Right cardiac atrium (tissue), 5 donors: ENCODE results near the gene INHBE. TPM values are rescaled to one million over a fixed set of nuclear protein-coding genes. Genes with fewer than 3 reads are reported as not detected.

Experiments used
- ATAC-seq, 2 donors: fragments of 200-7000 bp; cut with Tn5 transposase; one replicate each; pipeline versions ENCODE4 v1.8.0 to v1.9.1; 2020; ENCODE audit warnings: moderate library complexity in 2 of 2, mild to moderate bottlenecking in 1 of 2
- DNase-seq, 3 donors: peaks; one replicate each; pipeline ENCODE4 v3.0.0-alpha.2; 2020
- H3K27ac ChIP-seq: one replicate; pipeline ENCODE4 v1.5.1; 2013; ENCODE audit warnings: mild to moderate bottlenecking, low read length, control low read depth, moderate library complexity
- H3K27me3 ChIP-seq: one replicate; pipeline ENCODE4 v1.6.1; 2013; ENCODE audit not compliant: control insufficient read depth, insufficient read depth
- H3K4me1 ChIP-seq: one replicate; pipeline ENCODE4 v1.6.1; 2013; ENCODE audit warnings: low read length; ENCODE audit not compliant: control insufficient read depth, insufficient read depth
- H3K4me3 ChIP-seq: one replicate; pipeline ENCODE4 v1.5.1; 2013; ENCODE audit warnings: low read length, control low read depth
- H3K9me3 ChIP-seq: one replicate; pipeline ENCODE4 v1.6.1; 2013; ENCODE audit warnings: low read length; ENCODE audit not compliant: control insufficient read depth
- WGBS: extraction: QIAGEN DNeasy Blood & Tissue Kit; methylation state at CpG from one replicate; pipeline ENCODE4 v1.1.7; 2013; 5-methylcytosine and 5-hydroxymethylcytosine counted together
- intact Hi-C, 4 donors: fragments of 100-400 bp; cut with DNase I; formaldehyde crosslinking; loops; one replicate each; pipeline versions ENCODE4 v1.11.0 to v1.14.0; 2022 to 2023
- polyA plus RNA-seq: library from polyadenylated mRNA; stranded (reverse); fragments of 200-250 nt; gene quantifications from one replicate; pipeline ENCODE4 v1.2.3, GENCODE V29; 2013
- total RNA-seq, 4 donors: library from RNA; stranded (reverse); fragmentation: NEBNext Ultra II Directional; extraction: Animal tissue kit (Norgen Biotek cat#: 25700); gene quantifications; one replicate each; pipeline ENCODE4 v1.2.1, GENCODE V29; 2021
- donor health status: healthy with polysubstance abuse.
- donor health status: DM: no; HTN: yes; CAD: no.
- donor health status: DM: no; HTN: no; CAD: no.
- donor health status: DM: no; HTN: yes; CAD: no; lungs with severe emphysema.
- donor health status: DM: yes; HTN: yes; CAD: no.

The INHBE gene
- total and polyA plus RNA-seq, 5 donors: not detected

- WGBS: 72% methylated on average over 15 of the region's 15 CpGs
- intact Hi-C loops: no loop called here
- no peak for ATAC-seq
- Histone ChIP-seq H3K27ac (no peak overlapping the region), H3K4me3 (peak overlapping the region; percentile 6), H3K4me1 (no peaks in the 10 kb centered on the region), H3K9me3 (no peaks in the 10 kb centered on the region), H3K27me3 (no peaks in the 10 kb centered on the region)
- DNase-seq: peak in 1 of 3 donors; percentile 45
These were observed 22.0 kb downstream of the INHBE start for GRCh38 chr12:57476993-57477709.

- peak overlapping the region; percentile 39 for H3K27ac ChIP-seq
- DNase-seq (peak in 1 of 3 donors; percentile 51), ATAC-seq (peak; percentile 24)
- WGBS: 57% methylated on average over 12 of the region's 12 CpGs
- intact Hi-C loops: no loop called here
- no peaks in the 10 kb centered on the region for H3K4me1 ChIP-seq
- H3K4me3 ChIP-seq: peak overlapping the region; percentile 6
- no peaks in the 10 kb centered on the region for H3K9me3 ChIP-seq
- no peaks in the 10 kb centered on the region for H3K27me3 ChIP-seq
These were observed 22.9 kb downstream of the INHBE start for GRCh38 chr12:57477710-57478681.

GRCh38 chr12:57479043-57479375, 23.9 kb downstream of the INHBE start:
- Histone ChIP-seq H3K4me1 (no peaks in the 10 kb centered on the region), H3K27ac (no peak overlapping the region), H3K27me3 (no peaks in the 10 kb centered on the region), H3K4me3 (no peak overlapping the region), H3K9me3 (no peaks in the 10 kb centered on the region)
- DNase-seq: peak in 1 of 3 donors; percentile 39
- 83% methylated on average over 10 of the region's 10 CpGs for WGBS
- intact Hi-C loops: no loop called here
- ATAC-seq: no peak

GRCh38 chr12:57479376-57480115, 24.4 kb downstream of the INHBE start, which contains the start of gene ARHGAP9:
Gene ARHGAP9, minus strand, starts transcription at chr12:57479866. Its CDS starts 460 bp downstream, at chr12:57479406.
- WGBS: 64% methylated on average over 6 of the region's 6 CpGs
- H3K4me3 ChIP-seq: no peak within 1 kb of the TSS

GRCh38 chr12:57481671-57482070, 26.6 kb downstream of the INHBE start:
- H3K27me3 ChIP-seq: no peaks in the 10 kb centered on the region

More at GRCh38 chr12:57479376-57480115, 24.4 kb downstream of the INHBE start, which contains the start of gene ARHGAP9:
- ATAC-seq: no peak
- Histone ChIP-seq H3K27me3 (no peaks in the 10 kb centered on the region), H3K4me1 (no peaks in the 10 kb centered on the region), H3K9me3 (no peaks in the 10 kb centered on the region), H3K27ac (peak within 1 kb of the TSS; percentile 48)
- DNase-seq: peak in 1 of 3 donors; percentile 38
- intact Hi-C loops: no loop called here

GRCh38 chr12:57483466-57483865, 28.4 kb downstream of the INHBE start:
- no peaks in the 10 kb centered on the region for H3K9me3 ChIP-seq
- H3K4me1 ChIP-seq: peaks cover 3% of the 10 kb centered on the region
- no peaks in the 10 kb centered on the region for H3K27me3 ChIP-seq
- DNase-seq: no peak
- no peak overlapping the region for H3K27ac ChIP-seq
- H3K4me3 ChIP-seq: no peak overlapping the region
- 45% methylated on average over 5 of the region's 5 CpGs for WGBS
- intact Hi-C loops: no loop called here
- ATAC-seq: no peak

More at GRCh38 chr12:57481671-57482070, 26.6 kb downstream of the INHBE start:
- Histone ChIP-seq H3K27ac (no peak overlapping the region), H3K4me3 (no peak overlapping the region), H3K9me3 (no peaks in the 10 kb centered on the region), H3K4me1 (no peaks in the 10 kb centered on the region)
- ATAC-seq (no peak), DNase-seq (no peak)
- intact Hi-C loops: no loop called here
- 81% methylated on average over 1 of the region's 1 CpG for WGBS

- H3K4me1 ChIP-seq: peaks cover 5% of the 10 kb centered on the region
- no peaks in the 10 kb centered on the region for H3K27me3 ChIP-seq
- no peak for DNase-seq
- H3K9me3 ChIP-seq: no peaks in the 10 kb centered on the region
- ATAC-seq: no peak
- H3K4me3 ChIP-seq: no peak overlapping the region
- intact Hi-C loops: no loop called here
- H3K27ac ChIP-seq: no peak overlapping the region
These were observed 30.6 kb downstream of the INHBE start for GRCh38 chr12:57485695-57486094.

- no peak overlapping the region for H3K27ac ChIP-seq
- WGBS: 93% methylated on average over 27 of the region's 27 CpGs
- peak overlapping the region; percentile 90 for H3K4me3 ChIP-seq
- no peaks in the 10 kb centered on the region for H3K27me3 ChIP-seq
- peak in 1 of 3 donors; percentile 75 for DNase-seq
- ATAC-seq: peak in 1 of 2 donors; percentile 2
- intact Hi-C loops: no loop called here
- H3K9me3 ChIP-seq: no peaks in the 10 kb centered on the region
- peaks cover 5% of the 10 kb centered on the region for H3K4me1 ChIP-seq
These were observed 32.0 kb downstream of the INHBE start for GRCh38 chr12:57487055-57487596.

GRCh38 chr12:57487597-57488401, 32.7 kb downstream of the INHBE start, which contains the start of gene MARS1:
Gene MARS1, plus strand, starts transcription at chr12:57488068. Its CDS starts 23 bp downstream, at chr12:57488091.
- Histone ChIP-seq H3K27me3 (no peaks in the 10 kb centered on the region), H3K27ac (peak within 1 kb of the TSS; percentile 76), H3K4me3 (peak within 1 kb of the TSS; percentile 90), H3K9me3 (no peaks in the 10 kb centered on the region), H3K4me1 (peaks cover 5% of the 10 kb centered on the region)
- peak; percentile 95 to 98 (median 95) for DNase-seq
- ATAC-seq: peak; percentile 98
- WGBS: 9% methylated on average over 47 of the region's 47 CpGs
- intact Hi-C loops: no loop called here
